ENCODE measurements around the gene METTL17.
"Not testable (repeated sequence)": the region's sequence is repeated elsewhere in the genome, so short reads cannot be mapped to it uniquely, and the experiment has no call there.

The METTL17 gene

GRCh38 chr14:20989787-20990600 is at the start of gene METTL17:
Gene METTL17, plus strand, starts transcription at chr14:20989980. Its CDS starts 23 bp downstream, at chr14:20990003.
- DNase-seq (ENCODE audit: low spot score) = peak; percentile 99

- not testable (repeated sequence) for DNase-seq (ENCODE audit: low spot score)
Observed at GRCh38 chr14:20945146-20945545, 44.6 kb upstream of the METTL17 start.

GRCh38 chr14:20946707-20947106 is 43.1 kb upstream of the METTL17 start:
- not testable (repeated sequence) for DNase-seq (ENCODE audit: low spot score)

- DNase-seq (ENCODE audit: low spot score) = not testable (repeated sequence)
Observed at GRCh38 chr14:20954736-20955537, 34.8 kb upstream of the METTL17 start, which contains the start of gene RNASE2. Gene RNASE2, plus strand, starts transcription at chr14:20955487. Its CDS starts 285 bp downstream, at chr14:20955772.

GRCh38 chr14:20955538-20955873 is 34.3 kb upstream of the METTL17 start:
- DNase-seq (ENCODE audit: low spot score) = not testable (repeated sequence)

- no peak for DNase-seq (ENCODE audit: low spot score)
Observed at GRCh38 chr14:20956376-20956976, 33.3 kb upstream of the METTL17 start.

- not testable (repeated sequence) for DNase-seq (ENCODE audit: low spot score)
Observed at GRCh38 chr14:20958946-20959345, 30.8 kb upstream of the METTL17 start.

GRCh38 chr14:20969336-20969735 is 20.4 kb upstream of the METTL17 start:
- no peak for DNase-seq (ENCODE audit: low spot score)

GRCh38 chr14:20970647-20970982 is 19.2 kb upstream of the METTL17 start:
- DNase-seq (ENCODE audit: low spot score) = no peak

GRCh38 chr14:20970983-20971704 is 18.6 kb upstream of the METTL17 start:
- DNase-seq (ENCODE audit: low spot score) = peak; percentile 88

- DNase-seq (ENCODE audit: low spot score) = no peak
Observed at GRCh38 chr14:20971705-20972021, 18.1 kb upstream of the METTL17 start.

GRCh38 chr14:20973501-20973900 is 16.3 kb upstream of the METTL17 start:
- no peak for DNase-seq (ENCODE audit: low spot score)

- DNase-seq (ENCODE audit: low spot score) = no peak
Observed at GRCh38 chr14:20976291-20976690, 13.5 kb upstream of the METTL17 start.

- no peak for DNase-seq (ENCODE audit: low spot score)
Observed at GRCh38 chr14:20978687-20979086, 11.1 kb upstream of the METTL17 start.

GRCh38 chr14:20980906-20981305 is 8.9 kb upstream of the METTL17 start:
- no peak for DNase-seq (ENCODE audit: low spot score)

GRCh38 chr14:20982646-20983369 is 7.0 kb upstream of the METTL17 start:
- no peak for DNase-seq (ENCODE audit: low spot score)

GRCh38 chr14:20985650-20986049 is 4.1 kb upstream of the METTL17 start:
- not testable (repeated sequence) for DNase-seq (ENCODE audit: low spot score)

GRCh38 chr14:20986811-20987210 is 3.0 kb upstream of the METTL17 start:
- DNase-seq (ENCODE audit: low spot score) = peak; percentile 93

GRCh38 chr14:20988717-20989470 is 886 bp upstream of the METTL17 start:
- DNase-seq (ENCODE audit: low spot score) = no peak

GRCh38 chr14:20989471-20989786 is 351 bp upstream of the METTL17 start:
- no peak for DNase-seq (ENCODE audit: low spot score)

- no peak for DNase-seq (ENCODE audit: low spot score)
Observed at GRCh38 chr14:20996521-20996920, 6.7 kb downstream of the METTL17 start.

Data from RKO (cell line).